Trophoblast cell (in vitro differentiated cells and primary cell): ENCODE measurements around the gene BPIFA3.

Source experiments
- DNase-seq, 2 donors: peaks; one replicate each; pipeline ENCODE4 v3.0.0-alpha.2; 2016
- H2AFZ ChIP-seq: 2 replicates; pipeline ENCODE4 v1.6.1; 2013; ENCODE audit warnings: low read length, moderate library complexity, mild to moderate bottlenecking; ENCODE audit not compliant: insufficient read depth, poor library complexity
- H2AK5ac ChIP-seq: 2 replicates; pipeline ENCODE4 v1.6.1; 2013; ENCODE audit warnings: mild to moderate bottlenecking, low read length
- H2BK120ac ChIP-seq: 2 replicates; pipeline ENCODE4 v1.6.1; 2013; ENCODE audit warnings: low read length, mild to moderate bottlenecking, moderate library complexity; ENCODE audit not compliant: insufficient read depth, poor library complexity
- H2BK12ac ChIP-seq: 2 replicates; pipeline ENCODE4 v1.6.1; 2013; ENCODE audit warnings: mild to moderate bottlenecking, low read length, moderate library complexity
- H2BK5ac ChIP-seq: 2 replicates; pipeline ENCODE4 v1.6.1; 2013; ENCODE audit warnings: low read length, low read depth, moderate library complexity, mild to moderate bottlenecking; ENCODE audit not compliant: poor library complexity
- H3K14ac ChIP-seq: 2 replicates; pipeline ENCODE4 v1.6.1; 2013; ENCODE audit warnings: mild to moderate bottlenecking, low read length
- H3K18ac ChIP-seq: 2 replicates; pipeline ENCODE4 v1.6.1; 2013; ENCODE audit warnings: mild to moderate bottlenecking, low read length
- H3K23ac ChIP-seq: 2 replicates; pipeline ENCODE4 v1.6.1; 2013; ENCODE audit warnings: low read length
- H3K27ac ChIP-seq: 2 replicates; pipeline ENCODE4 v1.5.1; 2013; ENCODE audit warnings: low read depth, mild to moderate bottlenecking, inconsistent platforms, low read length, moderate library complexity
- H3K27me3 ChIP-seq: 2 replicates; pipeline ENCODE4 v1.6.1; 2013; ENCODE audit warnings: inconsistent platforms, mild to moderate bottlenecking, low read length, moderate library complexity; ENCODE audit not compliant: insufficient read depth
- H3K36me3 ChIP-seq, 2 experiments: 1 replicate in 1 of 2; 2 replicates in 1 of 2; pipeline ENCODE4 v1.6.1; 2013; ENCODE audit warnings: low read length in 2 of 2, mild to moderate bottlenecking in 2 of 2, moderate library complexity in 1 of 2; ENCODE audit not compliant: insufficient read depth in 2 of 2, control insufficient read depth in 1 of 2
- H3K4ac ChIP-seq: 2 replicates; pipeline ENCODE4 v1.6.1; 2013; ENCODE audit warnings: low read depth, mild to moderate bottlenecking, low read length, moderate library complexity
- H3K4me1 ChIP-seq, 2 experiments: 1 replicate in 1 of 2; 2 replicates in 1 of 2; pipeline ENCODE4 v1.6.1; 2013; ENCODE audit warnings: low read length in 2 of 2, mild to moderate bottlenecking in 2 of 2, moderate library complexity in 1 of 2; ENCODE audit not compliant: insufficient read depth in 2 of 2, control insufficient read depth in 1 of 2
- H3K4me2 ChIP-seq: 2 replicates; pipeline ENCODE4 v1.6.1; 2013; ENCODE audit warnings: inconsistent platforms, mild to moderate bottlenecking, low read length, moderate library complexity
- H3K4me3 ChIP-seq: 2 replicates; pipeline ENCODE4 v1.5.1; 2013; ENCODE audit warnings: mild to moderate bottlenecking, low read depth, low read length, inconsistent platforms
- H3K79me1 ChIP-seq: one replicate; pipeline ENCODE4 v1.6.1; 2013; ENCODE audit warnings: low read length
- H3K79me2 ChIP-seq: 2 replicates; pipeline ENCODE4 v1.6.1; 2013; ENCODE audit warnings: low read length, mild to moderate bottlenecking; ENCODE audit not compliant: control insufficient read depth, insufficient read depth, poor library complexity
- H3K9ac ChIP-seq: 2 replicates; pipeline ENCODE4 v1.6.1; 2013; ENCODE audit warnings: mild to moderate bottlenecking, low read length
- H3K9me3 ChIP-seq: 2 replicates; pipeline ENCODE4 v1.6.1; 2013; ENCODE audit warnings: low read depth, mild to moderate bottlenecking, control low read depth, inconsistent platforms, low read length; ENCODE audit not compliant: insufficient read depth
- H4K12ac ChIP-seq: 2 replicates; pipeline ENCODE4 v1.6.1; 2013; ENCODE audit warnings: low read depth, mild to moderate bottlenecking, low read length, moderate library complexity
- H4K8ac ChIP-seq: 2 replicates; pipeline ENCODE4 v1.6.1; 2013; ENCODE audit warnings: low read depth, mild to moderate bottlenecking, low read length, moderate library complexity
- H4K91ac ChIP-seq: one replicate; pipeline ENCODE4 v1.6.1; 2013; ENCODE audit warnings: low read depth, mild to moderate bottlenecking, low read length, moderate library complexity
- WGBS: extraction: QIAGEN DNeasy Blood & Tissue Kit; methylation state at CpG from one replicate; pipeline ENCODE4 v1.1.7; 2013; ENCODE audit warnings: missing lambda C conversion rate; ENCODE audit not compliant: insufficient read length, insufficient coverage; ENCODE audit errors: extremely low coverage; 5-methylcytosine and 5-hydroxymethylcytosine counted together

The BPIFA3 gene

GRCh38 chr20:33239418-33239817 lies 22.3 kb downstream of the BPIFA3 start:
- Histone ChIP-seq H3K79me2 (no peaks in the 10 kb centered on the region), H3K9ac (no peak overlapping the region), H3K4me2 (no peak overlapping the region), H4K12ac (no peak overlapping the region), H3K18ac (no peak overlapping the region), H2BK5ac (no peak overlapping the region), H4K91ac (no peak overlapping the region), H2AK5ac (no peak overlapping the region), H3K79me1 (no peaks in the 10 kb centered on the region), H3K36me3 (no peaks in the 10 kb centered on the region), H3K14ac (no peak overlapping the region), H3K4me3 (no peak overlapping the region), H3K4me1 (no peaks in the 10 kb centered on the region), H2AFZ (no peak overlapping the region), H3K27me3 (no peaks in the 10 kb centered on the region), H4K8ac (no peak overlapping the region), H3K23ac (no peak overlapping the region), H3K27ac (no peak overlapping the region), H2BK12ac (no peak overlapping the region), H2BK120ac (no peak overlapping the region), H3K9me3 (no peaks in the 10 kb centered on the region), H3K4ac (no peak overlapping the region)
- no CpG with 5 or more reads among the region's 1 CpG for WGBS
- peak; percentile 30 to 52 for DNase-seq

DNA sequence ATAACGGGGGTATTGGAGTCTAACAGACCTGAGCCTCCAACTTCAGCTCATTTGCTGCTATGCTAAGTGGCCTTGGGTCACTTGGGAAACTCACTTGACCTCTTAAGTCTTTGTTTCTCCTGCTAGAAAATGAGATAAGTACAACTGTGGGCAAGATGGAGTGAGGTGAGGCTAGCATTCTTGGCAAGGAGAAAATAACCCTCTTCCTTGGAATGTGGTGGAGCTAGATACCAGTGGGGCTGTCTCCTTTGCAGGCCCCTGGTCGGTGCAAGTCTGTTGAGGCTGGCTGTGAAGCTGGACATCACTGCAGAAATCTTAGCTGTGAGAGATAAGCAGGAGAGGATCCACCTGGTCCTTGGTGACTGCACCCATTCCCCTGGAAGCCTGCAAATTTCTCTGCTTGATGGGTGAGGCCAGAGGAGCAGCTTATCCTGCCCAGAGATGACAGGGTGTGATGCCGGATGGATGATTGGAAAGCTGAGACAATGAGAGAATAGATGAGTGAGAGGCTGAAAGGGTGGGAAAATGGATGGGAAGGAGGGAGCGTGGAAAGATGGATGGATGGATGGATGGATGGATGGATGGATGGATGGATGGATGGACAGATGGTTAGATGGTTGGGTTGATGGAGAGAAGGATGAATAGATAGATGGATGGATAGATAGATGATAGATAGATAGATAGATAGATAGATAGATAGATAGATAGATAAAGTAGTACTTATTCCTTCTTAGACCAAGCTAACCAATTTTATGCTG lies 23.0 kb downstream of the BPIFA3 start:
- no peak overlapping the region for H2AFZ ChIP-seq
- no peak overlapping the region for H2BK120ac ChIP-seq
- H3K4me3 ChIP-seq, result no peak overlapping the region
- H4K12ac ChIP-seq, result no peak overlapping the region
- no peaks in the 10 kb centered on the region for H3K79me1 ChIP-seq
- H2BK5ac ChIP-seq, result no peak overlapping the region
- WGBS, result 100% methylated on average over 1 of the region's 4 CpGs
- no peak overlapping the region for H3K23ac ChIP-seq
- H3K18ac ChIP-seq, result no peak overlapping the region
- H2BK12ac ChIP-seq, result no peak overlapping the region
- H3K27ac ChIP-seq, result no peak overlapping the region
- no peak overlapping the region for H3K9ac ChIP-seq
- no peak overlapping the region for H3K14ac ChIP-seq
- no peaks in the 10 kb centered on the region for H3K79me2 ChIP-seq
- peak; percentile 65 to 80 for DNase-seq
- H4K8ac ChIP-seq, result no peak overlapping the region
- no peaks in the 10 kb centered on the region for H3K9me3 ChIP-seq
- H3K4ac ChIP-seq, result no peak overlapping the region
- no peaks in the 10 kb centered on the region for H3K36me3 ChIP-seq
- no peak overlapping the region for H4K91ac ChIP-seq
- no peak overlapping the region for H3K4me2 ChIP-seq
- H3K27me3 ChIP-seq, result no peaks in the 10 kb centered on the region
- H3K4me1 ChIP-seq, result no peaks in the 10 kb centered on the region
- no peak overlapping the region for H2AK5ac ChIP-seq

DNA sequence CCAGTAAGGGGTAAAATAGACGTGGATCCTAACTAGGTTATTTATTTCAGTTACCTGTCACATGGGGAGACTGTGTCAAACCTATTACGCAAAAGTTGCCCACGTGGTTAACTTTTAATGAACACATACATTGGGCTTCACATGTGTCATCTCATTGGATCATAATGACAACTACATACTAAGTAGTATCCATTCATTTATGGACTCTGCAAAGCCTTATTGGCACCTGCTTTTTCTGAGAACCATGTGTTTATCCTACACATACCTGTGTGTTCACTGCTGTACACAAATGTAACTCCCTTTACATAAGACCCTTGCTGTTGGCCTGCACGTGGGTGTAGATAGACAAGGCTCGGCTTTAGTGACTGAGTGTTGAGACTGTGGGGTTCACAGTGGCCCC lies 23.8 kb downstream of the BPIFA3 start:
- Histone ChIP-seq H3K36me3 (no peaks in the 10 kb centered on the region), H3K9ac (no peak overlapping the region), H2BK12ac (no peak overlapping the region), H2BK5ac (no peak overlapping the region), H3K79me1 (no peaks in the 10 kb centered on the region), H3K79me2 (no peaks in the 10 kb centered on the region), H3K9me3 (no peaks in the 10 kb centered on the region), H3K27me3 (no peaks in the 10 kb centered on the region), H3K4ac (no peak overlapping the region), H3K4me3 (no peak overlapping the region), H4K91ac (no peak overlapping the region), H3K23ac (no peak overlapping the region), H3K18ac (no peak overlapping the region), H4K12ac (no peak overlapping the region), H2AK5ac (no peak overlapping the region), H3K4me1 (no peaks in the 10 kb centered on the region), H3K27ac (no peak overlapping the region), H4K8ac (no peak overlapping the region), H3K14ac (no peak overlapping the region), H3K4me2 (no peak overlapping the region), H2BK120ac (no peak overlapping the region), H2AFZ (no peak overlapping the region)
- no peak for DNase-seq
- WGBS, result no CpG with 5 or more reads among the region's 5 CpGs

GRCh38 chr20:33242319-33243100 lies 25.4 kb downstream of the BPIFA3 start:
- no CpG with 5 or more reads among the region's 7 CpGs for WGBS
- Histone ChIP-seq H4K8ac (no peak overlapping the region), H3K14ac (no peak overlapping the region), H3K4me3 (no peak overlapping the region), H4K91ac (no peak overlapping the region), H2AK5ac (no peak overlapping the region), H3K9ac (no peak overlapping the region), H4K12ac (no peak overlapping the region), H3K79me2 (no peaks in the 10 kb centered on the region), H3K27me3 (no peaks in the 10 kb centered on the region), H3K18ac (no peak overlapping the region), H3K4ac (no peak overlapping the region), H3K9me3 (no peaks in the 10 kb centered on the region), H2BK120ac (no peak overlapping the region), H2BK12ac (no peak overlapping the region), H3K27ac (no peak overlapping the region), H3K4me2 (no peak overlapping the region), H3K4me1 (no peaks in the 10 kb centered on the region), H2BK5ac (no peak overlapping the region), H3K23ac (no peak overlapping the region), H2AFZ (no peak overlapping the region), H3K79me1 (no peaks in the 10 kb centered on the region), H3K36me3 (no peaks in the 10 kb centered on the region)
- no peak for DNase-seq
